Fibroblast of lung (primary cell): Measurements from ENCODE around the gene ITPR2. TPM values are rescaled to one million over a fixed set of nuclear protein-coding genes. Genes with fewer than 3 reads are reported as not detected.

ENCODE experiments used
- DNase-seq, 2 donors: peaks; one replicate each; pipeline versions ENCODE4 v3.0.0 to v3.0.0-alpha.2; 2010; ENCODE audit warnings: low read depth in 2 of 2
- H2AFZ ChIP-seq: 2 replicates; pipeline ENCODE4 v1.5.1; 2012; ENCODE audit warnings: low read length, control low read depth, inconsistent platforms
- H3K27ac ChIP-seq: 2 replicates; pipeline ENCODE4 v1.5.1; 2011; ENCODE audit warnings: low read length, control low read depth; ENCODE audit not compliant: insufficient read depth
- H3K27me3 ChIP-seq: 2 replicates; pipeline ENCODE4 v1.5.1; 2011; ENCODE audit warnings: mild to moderate bottlenecking, low read length; ENCODE audit not compliant: control insufficient read depth, insufficient read depth
- H3K36me3 ChIP-seq: 2 replicates; pipeline ENCODE4 v1.5.1; 2011; ENCODE audit warnings: low read length; ENCODE audit not compliant: control insufficient read depth, insufficient read depth
- H3K4me1 ChIP-seq: 2 replicates; pipeline ENCODE4 v1.5.1; 2011; ENCODE audit warnings: low read length; ENCODE audit not compliant: control insufficient read depth, insufficient read depth; ENCODE audit errors: extremely low read depth
- H3K4me2 ChIP-seq: 2 replicates; pipeline ENCODE4 v1.5.1; 2011; ENCODE audit warnings: low read length, control low read depth; ENCODE audit not compliant: insufficient read depth; ENCODE audit errors: extremely low read depth
- H3K4me3 ChIP-seq, 4 experiments: fragments of 200-600 bp in 1 of 4; sonication (generic) in 1 of 4; replicated peaks in 1 of 4; 2 replicates each; pipeline ENCODE4 v1.5.1; 2011 to 2016; ENCODE audit warnings: low read length in 4 of 4, low read depth in 3 of 4, mild to moderate bottlenecking in 3 of 4, control low read depth in 2 of 4, inconsistent platforms in 1 of 4, mixed read lengths in 1 of 4; ENCODE audit not compliant: insufficient read depth in 1 of 4; ENCODE audit errors: control extremely low read depth in 1 of 4
- H3K79me2 ChIP-seq: 2 replicates; pipeline ENCODE4 v1.5.1; 2012; ENCODE audit warnings: mild to moderate bottlenecking, low read length, inconsistent platforms; ENCODE audit not compliant: control insufficient read depth, insufficient read depth
- H3K9ac ChIP-seq: 2 replicates; pipeline ENCODE4 v1.5.1; 2011; ENCODE audit warnings: mild to moderate bottlenecking, low read length, control low read depth; ENCODE audit not compliant: insufficient read depth
- H3K9me3 ChIP-seq: 2 replicates; pipeline ENCODE4 v1.5.1; 2012; ENCODE audit warnings: low read depth, low read length; ENCODE audit not compliant: control insufficient read depth, insufficient read depth
- H4K20me1 ChIP-seq: 2 replicates; pipeline ENCODE4 v1.5.1; 2011; ENCODE audit warnings: low read length; ENCODE audit not compliant: control insufficient read depth, insufficient read depth; ENCODE audit errors: extremely low read depth
- EZH2 ChIP-seq: IDR thresholded peaks from 2 replicates; pipeline ENCODE4 v1.5.1; 2012; ENCODE audit warnings: low read length, control low read depth, mild to moderate bottlenecking; ENCODE audit errors: missing control alignments
- polyA plus RNA-seq, 2 donors: library from polyadenylated mRNA; depleted of rRNA in 1 of 2; stranded (reverse) in 1 of 2; unstranded in 1 of 2; fragments of >200 nt; gene quantifications; 2 replicates each; pipeline ENCODE4 v1.2.1, GENCODE V29; 2011 to 2012; ENCODE audit warnings: missing spikeins in 1 of 2
- total RNA-seq: library from RNA; depleted of rRNA; stranded (reverse); fragments of >200 nt; gene quantifications from 2 replicates; pipeline ENCODE4 v1.2.1, GENCODE V29; 2014
- TF ChIP-seq, protein P1 (sequence below), 2 donors: IDR thresholded peaks in 1 of 2; conservative IDR thresholded peaks in 1 of 2; 1 replicate in 1 of 2; 2 replicates in 1 of 2; pipeline ENCODE4 v1.5.1; 2011 to 2012; ENCODE audit warnings: low read length in 2 of 2, control low read depth in 1 of 2, inconsistent platforms in 1 of 2, low read depth in 1 of 2, mild to moderate bottlenecking in 1 of 2

The ITPR2 gene
- total and polyA plus RNA-seq, 2 donors (not counting 1 experiment from before 2014, with no cell fraction given): 5.1 to 24.6 TPM

DNA sequence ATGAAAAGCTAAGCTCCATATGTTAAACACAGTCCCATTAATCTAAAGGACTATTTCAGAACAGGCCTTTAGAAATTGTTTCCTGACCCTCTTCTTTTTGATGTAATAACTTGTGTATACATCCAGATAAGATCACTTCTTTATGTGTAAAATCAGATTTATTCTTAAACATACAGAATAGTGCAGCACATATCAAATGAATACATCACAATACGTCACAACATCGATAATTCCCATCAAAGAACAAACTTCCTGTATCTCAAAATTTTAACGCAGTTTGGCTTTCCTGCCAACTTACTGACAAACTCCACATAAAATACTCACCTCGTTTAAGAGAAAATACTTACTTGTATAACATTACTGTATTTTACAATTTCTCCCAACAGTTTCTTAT is 108.7 kb downstream of the ITPR2 start:
- Histone ChIP-seq H3K4me1 (peaks cover 6% of the 10 kb centered on the region), H3K36me3 (no peaks in the 10 kb centered on the region), H4K20me1 (no peaks in the 10 kb centered on the region), H2AFZ (no peak overlapping the region), H3K9ac (no peak overlapping the region), H3K4me3 (peak overlapping the region in 1 of 4 experiments; percentile 34), H3K9me3 (no peaks in the 10 kb centered on the region), H3K79me2 (no peaks in the 10 kb centered on the region), H3K27ac (no peak overlapping the region), H3K27me3 (no peaks in the 10 kb centered on the region), H3K4me2 (peak overlapping the region; percentile 54)
- DNase-seq: no peak
- TF ChIP-seq, protein P1, sequence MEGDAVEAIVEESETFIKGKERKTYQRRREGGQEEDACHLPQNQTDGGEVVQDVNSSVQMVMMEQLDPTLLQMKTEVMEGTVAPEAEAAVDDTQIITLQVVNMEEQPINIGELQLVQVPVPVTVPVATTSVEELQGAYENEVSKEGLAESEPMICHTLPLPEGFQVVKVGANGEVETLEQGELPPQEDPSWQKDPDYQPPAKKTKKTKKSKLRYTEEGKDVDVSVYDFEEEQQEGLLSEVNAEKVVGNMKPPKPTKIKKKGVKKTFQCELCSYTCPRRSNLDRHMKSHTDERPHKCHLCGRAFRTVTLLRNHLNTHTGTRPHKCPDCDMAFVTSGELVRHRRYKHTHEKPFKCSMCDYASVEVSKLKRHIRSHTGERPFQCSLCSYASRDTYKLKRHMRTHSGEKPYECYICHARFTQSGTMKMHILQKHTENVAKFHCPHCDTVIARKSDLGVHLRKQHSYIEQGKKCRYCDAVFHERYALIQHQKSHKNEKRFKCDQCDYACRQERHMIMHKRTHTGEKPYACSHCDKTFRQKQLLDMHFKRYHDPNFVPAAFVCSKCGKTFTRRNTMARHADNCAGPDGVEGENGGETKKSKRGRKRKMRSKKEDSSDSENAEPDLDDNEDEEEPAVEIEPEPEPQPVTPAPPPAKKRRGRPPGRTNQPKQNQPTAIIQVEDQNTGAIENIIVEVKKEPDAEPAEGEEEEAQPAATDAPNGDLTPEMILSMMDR (conservative IDR thresholded peaks at IDR 0.05 in 1 of 2, IDR thresholded peaks at IDR 0.05 in 1 of 2; ENCODE audit: low read depth in 1 of 2, low read length in 2 of 2): no peak
- no peak for TF ChIP-seq EZH2

DNA sequence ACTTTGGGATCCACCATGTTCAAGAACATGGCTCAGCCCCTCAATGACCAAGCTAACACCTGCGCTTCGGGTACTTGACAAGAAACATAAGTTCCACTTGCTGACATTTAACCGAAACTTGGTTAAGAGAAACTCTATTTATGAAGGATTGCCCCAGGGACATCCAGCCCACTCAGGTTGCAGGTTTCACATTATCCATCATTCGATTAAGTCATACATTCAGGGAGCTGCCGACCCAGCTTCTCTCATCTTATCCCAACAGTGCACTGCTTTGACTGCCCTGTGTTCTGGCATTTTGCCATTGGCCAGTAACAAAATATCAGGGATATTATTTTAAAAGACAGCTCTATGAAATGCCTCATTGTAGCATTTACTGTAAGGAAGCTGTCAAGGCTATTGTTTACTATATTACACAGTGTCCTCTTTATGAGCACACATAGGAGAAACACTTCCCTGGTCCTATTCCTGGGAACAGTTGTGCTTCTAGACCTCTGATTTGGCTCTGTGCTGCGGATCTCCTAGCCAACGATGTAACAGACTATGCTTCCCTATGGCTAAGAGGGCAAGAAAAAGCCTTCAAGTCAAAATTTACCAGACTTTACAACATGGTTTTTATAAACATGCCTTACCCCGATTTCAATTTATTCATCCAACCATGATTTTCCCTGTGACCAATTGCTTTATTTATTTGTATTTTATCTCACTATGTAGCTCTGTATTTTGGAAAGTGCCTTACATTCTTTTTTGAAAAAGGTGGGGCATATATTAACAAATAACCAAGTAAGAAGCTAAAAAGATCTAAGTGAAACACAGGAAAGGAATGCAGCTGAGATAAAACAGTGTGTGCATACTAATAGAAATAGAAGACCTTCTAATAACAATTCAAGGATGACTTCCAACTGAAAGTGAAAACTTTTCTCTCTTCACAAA is 109.3 kb downstream of the ITPR2 start:
- peak overlapping the region; percentile 13 for H2AFZ ChIP-seq
- no peak overlapping the region for H3K9ac ChIP-seq
- H3K4me1 ChIP-seq: peaks cover 6% of the 10 kb centered on the region
- H3K4me2 ChIP-seq: peak overlapping the region; percentile 54
- H3K27me3 ChIP-seq: no peaks in the 10 kb centered on the region
- no peak overlapping the region for H3K27ac ChIP-seq
- H3K79me2 ChIP-seq: no peaks in the 10 kb centered on the region
- no peak for TF ChIP-seq EZH2
- TF ChIP-seq, protein P1 (conservative IDR thresholded peaks at IDR 0.05 in 1 of 2, IDR thresholded peaks at IDR 0.05 in 1 of 2; ENCODE audit: low read depth in 1 of 2, low read length in 2 of 2): no peak
- peak; percentile 59 to 90 for DNase-seq
- no peaks in the 10 kb centered on the region for H3K36me3 ChIP-seq
- H3K9me3 ChIP-seq: no peaks in the 10 kb centered on the region
- H3K4me3 ChIP-seq: peak overlapping the region in 1 of 4 experiments; percentile 34
- H4K20me1 ChIP-seq: no peaks in the 10 kb centered on the region

DNA sequence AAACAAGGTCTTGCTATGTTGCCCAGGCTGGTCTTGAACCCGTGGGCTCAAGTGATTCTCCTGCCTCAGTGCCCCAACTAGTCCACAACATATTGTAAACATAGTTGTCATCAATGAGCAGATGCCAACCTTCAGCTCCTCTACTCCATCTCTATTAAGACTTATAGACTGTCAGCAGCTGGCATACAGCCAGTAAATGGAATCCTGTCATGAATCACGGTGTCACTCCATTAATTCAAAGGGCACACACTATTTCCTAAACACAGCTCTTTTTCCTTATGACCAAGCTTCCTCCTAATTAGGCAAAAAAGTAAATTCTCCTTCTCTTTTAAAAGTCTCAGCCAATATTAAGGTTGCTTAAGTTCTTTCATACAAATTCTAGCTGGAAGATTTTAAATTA is 111.2 kb downstream of the ITPR2 start:
- Histone ChIP-seq H3K4me1 (peaks cover 6% of the 10 kb centered on the region), H3K79me2 (no peaks in the 10 kb centered on the region), H3K4me3 (no peak overlapping the region), H3K36me3 (no peaks in the 10 kb centered on the region), H2AFZ (no peak overlapping the region), H3K9me3 (no peaks in the 10 kb centered on the region), H3K27ac (no peak overlapping the region), H3K4me2 (no peak overlapping the region), H3K9ac (no peak overlapping the region), H4K20me1 (no peaks in the 10 kb centered on the region), H3K27me3 (no peaks in the 10 kb centered on the region)
- TF ChIP-seq EZH2: no peak
- TF ChIP-seq, protein P1 (conservative IDR thresholded peaks at IDR 0.05 in 1 of 2, IDR thresholded peaks at IDR 0.05 in 1 of 2; ENCODE audit: low read depth in 1 of 2, low read length in 2 of 2): no peak
- DNase-seq: peak in 1 of 2 donors; percentile 82
